Thyroid gland (tissue), 4 donors: ENCODE measurements around the gene PTPRE. TPM values are rescaled to one million over a fixed set of nuclear protein-coding genes. Genes with fewer than 3 reads are reported as not detected.

Experiments
- DNase-seq, 2 donors: peaks; one replicate each; pipeline ENCODE4 v3.0.0-alpha.2; 2019
- H3K27ac ChIP-seq, 3 donors: fragments of 200-600 bp; sonication (generic); 1 replicate in 2 of 3; 2 replicates in 1 of 3; pipeline ENCODE4 v1.5.1; 2016 to 2019; ENCODE audit warnings: mild to moderate bottlenecking in 1 of 3, moderate library complexity in 1 of 3
- H3K27me3 ChIP-seq: fragments of 200-600 bp; sonication (generic); one replicate; pipeline ENCODE4 v1.5.1; 2019
- H3K36me3 ChIP-seq, 2 donors: fragments of 200-600 bp; sonication (generic); one replicate each; pipeline ENCODE4 v1.5.1; 2016 to 2019
- H3K4me1 ChIP-seq, 2 donors: fragments of 200-600 bp; sonication (generic); one replicate each; pipeline ENCODE4 v1.5.1; 2017 to 2019
- H3K4me3 ChIP-seq, 3 donors: fragments of 200-600 bp; sonication (generic); replicated peaks in 1 of 3; 1 replicate in 2 of 3; 2 replicates in 1 of 3; pipeline ENCODE4 v1.5.1; 2016; ENCODE audit warnings: mild to moderate bottlenecking in 1 of 3
- H3K9me3 ChIP-seq: fragments of 200-600 bp; sonication (generic); one replicate; pipeline ENCODE4 v1.5.1; 2017
- POLR2A ChIP-seq, 2 donors: fragments of 450-650 bp; IDR thresholded peaks; one replicate each; pipeline ENCODE4 v1.6.1; 2017; ENCODE audit warnings: antibody characterized with exemption in 2 of 2, mild to moderate bottlenecking in 2 of 2, moderate library complexity in 1 of 2
- WGBS, 2 donors: methylation state at CpG; one replicate each; pipeline ENCODE4 v1.1.5; 2017; 5-methylcytosine and 5-hydroxymethylcytosine counted together
- intact Hi-C: fragments of 100-400 bp; cut with DNase I; formaldehyde crosslinking; loops from one replicate; pipeline ENCODE4 v1.15.1; 2023
- total RNA-seq, 4 donors: library from RNA; depleted of rRNA; stranded (reverse); fragments of >200 nt; gene quantifications; one replicate each; pipeline ENCODE4 v1.2.3, GENCODE V29; 2016
- TF ChIP-seq, protein P1 (sequence below), 6 experiments: fragments of 200-600 bp in 3 of 6; fragments of 450-650 bp in 3 of 6; sonication (generic) in 3 of 6; IDR thresholded peaks; one replicate each; pipeline ENCODE4 v1.5.1; 2016 to 2019; ENCODE audit warnings: antibody characterized with exemption in 6 of 6, mild to moderate bottlenecking in 2 of 6, inconsistent platforms in 1 of 6, moderate library complexity in 1 of 6

The PTPRE gene
- total RNA-seq, 4 donors from 2014 or later: 16.8 to 25.0 (median 19.4) TPM

DNA sequence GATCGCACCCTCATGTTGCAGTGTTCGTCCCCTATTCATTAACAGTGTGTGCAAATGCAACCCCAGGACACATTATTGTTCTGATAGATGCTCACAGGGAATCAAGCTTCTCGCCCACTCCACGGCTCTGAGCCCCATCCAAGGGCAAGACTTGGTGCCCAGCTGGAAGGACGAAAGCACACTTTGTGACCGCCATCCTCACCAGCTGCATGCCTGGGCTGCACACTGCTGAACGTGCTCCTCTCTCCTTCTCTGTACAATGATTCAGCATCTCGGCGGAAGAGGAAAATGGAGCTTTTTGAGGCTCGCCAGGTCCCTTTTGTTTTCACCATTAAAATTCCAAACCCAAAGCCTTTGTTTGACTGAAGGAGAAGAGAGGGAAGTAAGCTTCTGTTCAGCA lies 177.5 kb downstream of the PTPRE start:
- TF ChIP-seq, protein P1, sequence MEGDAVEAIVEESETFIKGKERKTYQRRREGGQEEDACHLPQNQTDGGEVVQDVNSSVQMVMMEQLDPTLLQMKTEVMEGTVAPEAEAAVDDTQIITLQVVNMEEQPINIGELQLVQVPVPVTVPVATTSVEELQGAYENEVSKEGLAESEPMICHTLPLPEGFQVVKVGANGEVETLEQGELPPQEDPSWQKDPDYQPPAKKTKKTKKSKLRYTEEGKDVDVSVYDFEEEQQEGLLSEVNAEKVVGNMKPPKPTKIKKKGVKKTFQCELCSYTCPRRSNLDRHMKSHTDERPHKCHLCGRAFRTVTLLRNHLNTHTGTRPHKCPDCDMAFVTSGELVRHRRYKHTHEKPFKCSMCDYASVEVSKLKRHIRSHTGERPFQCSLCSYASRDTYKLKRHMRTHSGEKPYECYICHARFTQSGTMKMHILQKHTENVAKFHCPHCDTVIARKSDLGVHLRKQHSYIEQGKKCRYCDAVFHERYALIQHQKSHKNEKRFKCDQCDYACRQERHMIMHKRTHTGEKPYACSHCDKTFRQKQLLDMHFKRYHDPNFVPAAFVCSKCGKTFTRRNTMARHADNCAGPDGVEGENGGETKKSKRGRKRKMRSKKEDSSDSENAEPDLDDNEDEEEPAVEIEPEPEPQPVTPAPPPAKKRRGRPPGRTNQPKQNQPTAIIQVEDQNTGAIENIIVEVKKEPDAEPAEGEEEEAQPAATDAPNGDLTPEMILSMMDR (IDR thresholded peaks at IDR 0.05): no peak
- TF ChIP-seq POLR2A (IDR thresholded peaks at IDR 0.05): no peak
- H3K9me3 ChIP-seq: no peaks in the 10 kb centered on the region

DNA sequence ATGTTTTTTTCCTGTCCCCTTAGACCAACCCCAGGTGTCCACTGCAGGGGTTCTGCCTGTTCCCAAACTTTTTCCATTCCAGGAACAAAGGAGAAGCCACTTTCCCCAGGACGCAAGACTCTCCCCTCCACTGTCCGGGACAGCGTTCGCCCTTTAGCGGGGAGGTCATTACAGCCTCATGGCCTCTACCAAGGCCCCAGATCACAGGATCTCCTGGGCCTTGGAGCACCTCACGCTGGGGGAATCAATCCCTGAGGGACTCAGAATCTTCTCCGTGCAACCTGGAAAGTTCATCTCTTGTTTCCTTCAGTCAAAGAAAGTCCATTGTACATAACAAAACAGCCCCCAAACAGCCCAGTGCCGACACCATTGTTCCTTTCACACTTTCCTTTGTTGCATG lies 178.1 kb downstream of the PTPRE start:
- Histone ChIP-seq H3K27me3 (no peaks in the 10 kb centered on the region), H3K4me3 (no peak overlapping the region), H3K9me3 (no peaks in the 10 kb centered on the region), H3K4me1 (no peaks in the 10 kb centered on the region), H3K27ac (no peak overlapping the region), H3K36me3 (no peaks in the 10 kb centered on the region)
- no peak for DNase-seq
- TF ChIP-seq POLR2A (IDR thresholded peaks at IDR 0.05): no peak
- TF ChIP-seq, protein P1 (IDR thresholded peaks at IDR 0.05): no peak
- intact Hi-C loops: no loop called here
- WGBS, 2 donors: 90 to 93% methylated on average over 8 of the region's 8 CpGs

More for the DNA sequence above, 177.5 kb downstream of the PTPRE start:
- intact Hi-C loops: no loop called here
- Histone ChIP-seq H3K36me3 (no peaks in the 10 kb centered on the region), H3K4me1 (no peaks in the 10 kb centered on the region), H3K4me3 (no peak overlapping the region), H3K27me3 (no peaks in the 10 kb centered on the region), H3K27ac (no peak overlapping the region)
- DNase-seq: no peak
- 89% methylated on average over 10 of the region's 10 CpGs for WGBS, 2 donors

DNA sequence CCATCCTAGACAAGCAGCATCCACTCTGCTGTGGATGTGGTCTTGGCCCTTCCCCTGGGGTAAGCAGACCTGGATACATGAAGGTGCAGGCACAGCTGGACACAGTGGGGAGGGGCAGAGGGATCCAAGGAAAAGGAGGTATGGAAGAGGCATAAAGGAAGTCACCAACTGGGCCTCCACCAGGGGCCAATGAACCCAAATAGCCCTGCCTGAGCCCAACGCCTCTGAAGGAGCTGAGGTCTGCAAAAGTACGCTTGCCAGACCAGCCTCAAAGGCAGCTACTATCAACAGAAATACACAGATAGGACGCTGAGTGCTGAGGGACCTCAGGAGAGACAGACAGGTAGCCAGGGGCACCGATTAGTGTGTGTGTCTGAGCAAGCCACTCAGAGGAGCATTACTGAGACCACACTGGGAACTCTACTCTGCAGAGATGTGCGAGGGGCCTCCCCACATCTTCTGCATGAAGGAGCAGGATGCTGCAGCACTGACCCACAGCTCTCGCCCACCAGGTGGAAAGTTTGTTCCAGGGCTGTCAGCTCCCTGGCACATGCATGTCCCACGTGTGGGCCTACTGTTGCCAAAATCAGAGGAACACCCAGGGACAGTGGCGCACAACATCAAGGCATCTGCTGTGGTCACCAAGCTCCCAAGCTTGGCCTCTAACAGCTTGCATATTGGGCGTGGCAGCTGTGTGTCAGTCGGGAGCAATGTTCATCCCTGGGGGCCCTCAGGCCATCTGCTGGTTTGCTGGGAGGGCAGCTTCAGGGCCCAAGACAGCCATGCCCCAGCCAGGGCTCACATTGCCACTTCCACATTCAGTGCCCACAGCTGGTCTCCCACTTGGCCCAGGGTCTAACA lies 179.3 kb downstream of the PTPRE start:
- Histone ChIP-seq H3K27ac (no peak overlapping the region), H3K27me3 (no peaks in the 10 kb centered on the region), H3K9me3 (no peaks in the 10 kb centered on the region), H3K36me3 (no peaks in the 10 kb centered on the region), H3K4me3 (no peak overlapping the region), H3K4me1 (no peaks in the 10 kb centered on the region)
- no peak for DNase-seq
- WGBS, 2 donors: 65 to 79% methylated on average over 5 to 7 of the region's 10 CpGs
- intact Hi-C loops: no loop called here
- TF ChIP-seq, protein P1 (IDR thresholded peaks at IDR 0.05): no peak
- no peak for TF ChIP-seq POLR2A (IDR thresholded peaks at IDR 0.05)

DNA sequence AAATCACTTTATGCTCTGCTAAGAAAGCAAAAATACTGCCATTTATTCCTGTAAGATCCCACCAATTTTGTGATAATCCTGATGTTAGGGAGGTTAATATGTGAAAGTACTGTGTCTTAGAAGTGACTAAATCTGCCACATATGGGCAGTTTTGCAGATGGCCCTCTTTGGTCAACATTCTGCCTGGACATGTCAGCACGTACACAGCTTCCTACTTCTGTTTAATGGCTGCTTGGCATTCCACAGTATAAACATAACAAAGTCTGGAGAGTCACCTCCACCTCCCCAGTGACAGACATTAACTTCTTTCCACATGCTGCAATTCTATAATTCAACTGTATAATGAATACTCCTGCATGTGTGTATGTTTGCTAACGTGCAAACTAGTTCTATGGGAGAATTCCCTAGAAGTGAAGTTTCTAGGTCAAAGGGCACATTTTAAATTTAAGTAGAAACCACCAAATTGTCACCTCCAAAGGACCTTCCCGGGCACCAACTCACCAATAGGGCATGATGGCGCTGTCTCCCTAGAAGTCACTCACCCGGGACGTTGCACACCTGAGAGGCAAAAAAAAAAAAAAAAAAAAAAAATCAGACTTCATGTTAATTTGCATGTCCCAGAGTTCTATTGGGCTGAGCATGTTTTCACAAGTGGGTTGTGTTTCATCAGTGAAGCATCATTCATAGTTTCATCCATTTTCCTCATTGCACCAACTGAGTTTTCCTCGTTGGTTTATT lies 180.4 kb downstream of the PTPRE start:
- no peaks in the 10 kb centered on the region for H3K36me3 ChIP-seq
- no peak overlapping the region for H3K4me3 ChIP-seq
- 53 to 59% methylated on average over 7 of the region's 7 CpGs for WGBS, 2 donors
- no peaks in the 10 kb centered on the region for H3K4me1 ChIP-seq
- no peaks in the 10 kb centered on the region for H3K9me3 ChIP-seq
- TF ChIP-seq POLR2A (IDR thresholded peaks at IDR 0.05): no peak
- TF ChIP-seq, protein P1 (IDR thresholded peaks at IDR 0.05): no peak
- intact Hi-C loops: no loop called here
- H3K27ac ChIP-seq: no peak overlapping the region
- H3K27me3 ChIP-seq: no peaks in the 10 kb centered on the region
- no peak for DNase-seq
